HCT116 (cell line): ENCODE data around the gene YWHAG. TPM values are rescaled to one million over a fixed set of nuclear protein-coding genes. Genes with fewer than 3 reads are reported as not detected.
"Not testable (repeated sequence)": the region's sequence is repeated elsewhere in the genome, so short reads cannot be mapped to it uniquely, and the experiment has no call there.

ENCODE experiments used
- ATAC-seq: fragments of 200-7000 bp; cut with Tn5 transposase; 2 replicates; pipeline ENCODE4 v1.9.1; 2020; ENCODE audit warnings: mild to moderate bottlenecking, moderate library complexity
- BruUV-seq: library from RNA; stranded (reverse); fragments of 400-500 nt; replicated peaks from 2 replicates; lab custom pipeline; 2021; lab: Mats Ljungman, UMichigan
- CTCF ChIA-PET: fragments of 300-600 bp; sonication (Branson Sonifier 250); formaldehyde crosslinking; loops from one replicate; lab custom pipeline; 2021; ENCODE audit warnings: antibody characterized with exemption; lab: Charles Lee
- POLR2A ChIA-PET: fragments of 300-600, 350-600 bp; sonication (Branson Sonifier 250); formaldehyde crosslinking; loops from one replicate; lab custom pipeline; 2021; ENCODE audit warnings: antibody characterized with exemption; lab: Charles Lee
- RAD21 ChIA-PET, 2 experiments: fragments of 300-600 bp; sonication (Branson Sonifier 250); formaldehyde crosslinking; loops; one replicate each; lab custom pipeline; 2023; ENCODE audit warnings: low total read pairs in 2 of 2; ENCODE audit not compliant: uncharacterized antibody in 2 of 2, unreplicated experiment in 2 of 2, low non-redundant PET in 1 of 2; lab: Charles Lee
- DNase-seq: peaks from one replicate; pipeline ENCODE4 v3.0.0-alpha.2; 2010; ENCODE audit warnings: low read depth, low spot score
- H2AFZ ChIP-seq: fragments of 200-600 bp; shearing (Covaris generic), sonication (generic); 2 replicates; pipeline ENCODE4 v1.6.1; 2017; ENCODE audit warnings: low read depth, mixed run types, mixed read lengths, antibody characterized with exemption, low read length; ENCODE audit not compliant: poor library complexity, severe bottlenecking
- H3K27ac ChIP-seq: 2 replicates; pipeline ENCODE4 v1.5.1; 2012; ENCODE audit warnings: low read depth, low read length
- H3K27me3 ChIP-seq: fragments of 200-600 bp; sonication (generic); 2 replicates; pipeline ENCODE4 v1.6.1; 2016; ENCODE audit warnings: mixed run types, low read length, mixed read lengths; ENCODE audit not compliant: insufficient read depth
- H3K36me3 ChIP-seq, 2 experiments: fragments of 200-500 bp in 1 of 2; fragments of 200-600 bp in 1 of 2; sonication (Bioruptor generic) in 1 of 2; sonication (generic) in 1 of 2; 2 replicates each; pipeline versions ENCODE4 v1.5.1 to v1.6.1; 2014 to 2016; ENCODE audit warnings: low read length in 2 of 2, inconsistent platforms in 1 of 2, mixed read lengths in 1 of 2, mixed run types in 1 of 2; ENCODE audit not compliant: insufficient read depth in 2 of 2, control insufficient read depth in 1 of 2
- H3K4me1 ChIP-seq, 2 experiments: fragments of 200-600 bp in 1 of 2; sonication (generic) in 1 of 2; 2 replicates each; pipeline versions ENCODE4 v1.5.1 to v1.6.1; 2012 to 2017; ENCODE audit warnings: low read length in 2 of 2, inconsistent platforms in 1 of 2, mild to moderate bottlenecking in 1 of 2, mixed read lengths in 1 of 2, mixed run types in 1 of 2, moderate library complexity in 1 of 2; ENCODE audit not compliant: insufficient read depth in 2 of 2, control insufficient read depth in 1 of 2
- H3K4me2 ChIP-seq: fragments of 200-600 bp; sonication (generic); 2 replicates; pipeline ENCODE4 v1.6.1; 2017; ENCODE audit warnings: mixed run types, low read length, mixed read lengths
- H3K4me3 ChIP-seq, 2 experiments: fragments of 200-600 bp in 1 of 2; sonication (generic) in 1 of 2; replicated peaks in 1 of 2; 2 replicates each; pipeline ENCODE4 v1.5.1; 2011 to 2016; ENCODE audit warnings: low read length in 2 of 2, control low read depth in 1 of 2, low read depth in 1 of 2, mild to moderate bottlenecking in 1 of 2, mixed read lengths in 1 of 2, mixed run types in 1 of 2
- H3K79me2 ChIP-seq: fragments of 200-600 bp; sonication (generic); 2 replicates; pipeline ENCODE4 v1.6.1; 2017; ENCODE audit warnings: mild to moderate bottlenecking, mixed run types, low read length, moderate library complexity, mixed read lengths; ENCODE audit not compliant: insufficient read depth
- H3K9ac ChIP-seq: fragments of 200-600 bp; sonication (generic); 2 replicates; pipeline ENCODE4 v1.6.1; 2016; ENCODE audit warnings: low read length, mixed read lengths
- H3K9me2 ChIP-seq: fragments of 200-600 bp; sonication (generic), shearing (Covaris generic); 2 replicates; pipeline ENCODE4 v1.6.1; 2017; ENCODE audit warnings: mixed run types, mild to moderate bottlenecking, moderate library complexity; ENCODE audit not compliant: insufficient read depth
- H3K9me3 ChIP-seq, 2 experiments: fragments of 200-500 bp in 1 of 2; fragments of 200-600 bp in 1 of 2; sonication (Bioruptor generic) in 1 of 2; sonication (generic) in 1 of 2; 2 replicates each; pipeline ENCODE4 v1.6.1; 2014 to 2017; ENCODE audit warnings: low read length in 2 of 2, mixed read lengths in 2 of 2, inconsistent platforms in 1 of 2, low read depth in 1 of 2, mild to moderate bottlenecking in 1 of 2, mixed run types in 1 of 2, moderate library complexity in 1 of 2; ENCODE audit not compliant: control insufficient read depth in 1 of 2, insufficient read depth in 1 of 2
- H4K20me1 ChIP-seq: fragments of 200-600 bp; sonication (generic), shearing (Covaris generic); 2 replicates; pipeline ENCODE4 v1.6.1; 2017; ENCODE audit warnings: mixed run types, mild to moderate bottlenecking, moderate library complexity; ENCODE audit not compliant: insufficient read depth
- CEBPB ChIP-seq: IDR thresholded peaks from 2 replicates; pipeline ENCODE4 v1.6.1; 2012; ENCODE audit warnings: low read depth
- EGR1 ChIP-seq: IDR thresholded peaks from 2 replicates; pipeline ENCODE4 v1.6.1; 2012; ENCODE audit warnings: low read depth
- ELF1 ChIP-seq: IDR thresholded peaks from 2 replicates; pipeline ENCODE4 v1.6.1; 2012; ENCODE audit warnings: low read depth, borderline replicate concordance
- EZH2 ChIP-seq: fragments of 200-600 bp; sonication (generic); IDR thresholded peaks from 2 replicates; pipeline ENCODE4 v1.6.1; 2017; ENCODE audit warnings: antibody characterized with exemption, mixed run types
- FOSL1 ChIP-seq: IDR thresholded peaks from 2 replicates; pipeline ENCODE4 v1.6.1; 2012; ENCODE audit warnings: low read depth
- JUND ChIP-seq: IDR thresholded peaks from 2 replicates; pipeline ENCODE4 v1.6.1; 2012
- POLR2A ChIP-seq: IDR thresholded peaks from 2 replicates; pipeline ENCODE4 v1.7.0; 2011; ENCODE audit warnings: borderline replicate concordance; ENCODE audit not compliant: insufficient read depth, insufficient read length; ENCODE audit errors: extremely low read depth
- RAD21 ChIP-seq: IDR thresholded peaks from 2 replicates; pipeline ENCODE4 v1.6.1; 2012; ENCODE audit warnings: low read depth, mild to moderate bottlenecking
- SP1 ChIP-seq: IDR thresholded peaks from 2 replicates; pipeline ENCODE4 v1.6.1; 2012; ENCODE audit warnings: low read depth
- SRF ChIP-seq: IDR thresholded peaks from 2 replicates; pipeline ENCODE4 v1.6.1; 2012; ENCODE audit warnings: low read depth
- TCF7L2 ChIP-seq: IDR thresholded peaks from 2 replicates; pipeline ENCODE4 v1.7.0; 2011; ENCODE audit warnings: borderline replicate concordance, inconsistent platforms; ENCODE audit not compliant: insufficient read depth, insufficient read length; ENCODE audit errors: extremely low read depth
- YY1 ChIP-seq: IDR thresholded peaks from 2 replicates; pipeline ENCODE4 v1.6.1; 2011; ENCODE audit warnings: low read length, low read depth, moderate library complexity, mild to moderate bottlenecking; ENCODE audit not compliant: insufficient replicate concordance; ENCODE audit errors: extremely low read depth
- ZFX ChIP-seq: fragments of 450-650 bp; IDR thresholded peaks from 2 replicates; pipeline ENCODE4 v1.6.1; 2017
- ZNF274 ChIP-seq: fragments of 200-500 bp; sonication (Bioruptor generic); IDR thresholded peaks from 2 replicates; pipeline ENCODE4 v1.6.1; 2014; ENCODE audit warnings: mild to moderate bottlenecking, low read depth, low read length, inconsistent platforms
- intact Hi-C: fragments of 100-400 bp; cut with micrococcal nuclease; formaldehyde crosslinking; loops from 2 replicates; pipeline ENCODE4 v1.10.0; 2022
- total RNA-seq: library from RNA; stranded (reverse); gene quantifications from one replicate; pipeline ENCODE4 v1.2.1, GENCODE V29; 2021; ENCODE audit not compliant: unreplicated experiment
- TF ChIP-seq, protein P1 (sequence below), 3 experiments: fragments of 200-600 bp in 1 of 3; sonication (generic) in 1 of 3; IDR thresholded peaks in 2 of 3; conservative IDR thresholded peaks in 1 of 3; 2 replicates each; pipeline ENCODE4 v1.5.1; 2012 to 2017; ENCODE audit warnings: low read depth in 2 of 3, low read length in 2 of 3, antibody characterized with exemption in 1 of 3, borderline replicate concordance in 1 of 3, control low read depth in 1 of 3, mild to moderate bottlenecking in 1 of 3, mixed read lengths in 1 of 3, mixed run types in 1 of 3, moderate library complexity in 1 of 3; ENCODE audit not compliant: insufficient read depth in 1 of 3
- TF ChIP-seq, protein P2 (sequence below): IDR thresholded peaks from 2 replicates; pipeline ENCODE4 v1.6.1; 2012; ENCODE audit warnings: low read depth

The YWHAG gene
- total RNA-seq, 1 experiment from 2014 or later = 170 TPM

DNA sequence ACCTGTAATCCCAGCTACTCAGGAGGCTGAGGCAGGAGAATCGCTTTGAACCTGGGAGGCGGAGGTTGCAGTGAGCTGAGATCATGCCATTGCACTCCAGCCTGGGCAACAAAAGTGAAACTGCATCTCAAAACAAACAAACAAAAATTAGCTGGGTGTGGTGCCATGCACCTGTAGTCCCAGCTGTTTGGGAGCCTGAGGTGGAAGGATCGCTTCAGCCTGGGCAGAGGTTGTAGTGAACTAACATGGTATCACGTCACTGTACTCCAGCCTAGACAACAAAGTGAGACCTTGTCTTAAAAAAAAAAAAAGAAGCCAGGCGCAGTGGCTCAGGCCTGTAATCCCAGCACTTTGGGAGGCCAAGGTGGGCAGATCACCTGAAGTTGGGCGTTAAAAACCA is 29.0 kb upstream of the YWHAG start:
- H3K27ac ChIP-seq, H3K36me3 ChIP-seq, intact Hi-C loops, BruUV-seq, ATAC-seq, H3K79me2 ChIP-seq, H3K9ac ChIP-seq, H3K27me3 ChIP-seq, H2AFZ ChIP-seq, H4K20me1 ChIP-seq, CTCF ChIA-PET, RAD21 ChIA-PET, H3K9me2 ChIP-seq, H3K4me2 ChIP-seq, DNase-seq, H3K9me3 ChIP-seq, H3K4me3 ChIP-seq: not testable (repeated sequence)
- H3K4me1 ChIP-seq = peaks cover 13 to 48% of the 10 kb centered on the region in 2 experiments
- POLR2A ChIA-PET = interaction anchor here (1.4 kb wide), 1 partner anchor 28 kb away, joined by 4 read pairs; the partner anchor contains the start of gene YWHAG

DNA sequence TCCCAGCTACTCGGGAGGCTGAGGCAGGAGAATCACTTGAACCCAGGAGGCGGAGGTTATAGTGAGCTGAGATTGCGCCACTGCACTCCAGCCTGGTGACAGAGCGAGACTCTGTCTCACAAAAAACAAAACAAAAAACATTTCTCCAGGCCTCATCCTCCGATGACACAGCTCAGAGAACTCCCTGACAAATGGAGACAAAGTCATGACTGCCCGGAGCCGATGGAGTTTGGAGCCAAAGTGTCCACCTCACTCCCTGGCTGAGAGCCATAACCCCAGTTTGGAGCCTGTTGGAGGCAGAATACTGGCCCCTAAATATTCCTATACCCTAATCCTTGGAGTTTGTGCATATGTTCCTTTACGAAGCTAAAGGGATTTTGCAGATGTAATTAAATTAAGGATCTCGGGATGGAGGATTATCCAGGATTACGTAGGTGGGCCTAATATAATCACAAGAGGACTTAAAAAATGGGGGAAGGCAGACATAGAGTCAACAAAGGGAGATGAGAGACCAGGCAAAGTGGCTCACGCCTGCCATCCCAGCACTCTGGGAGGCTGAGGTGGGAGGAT is 28.0 kb upstream of the YWHAG start:
- no peak for TF ChIP-seq FOSL1
- no peak for TF ChIP-seq RAD21
- TF ChIP-seq, protein P1, sequence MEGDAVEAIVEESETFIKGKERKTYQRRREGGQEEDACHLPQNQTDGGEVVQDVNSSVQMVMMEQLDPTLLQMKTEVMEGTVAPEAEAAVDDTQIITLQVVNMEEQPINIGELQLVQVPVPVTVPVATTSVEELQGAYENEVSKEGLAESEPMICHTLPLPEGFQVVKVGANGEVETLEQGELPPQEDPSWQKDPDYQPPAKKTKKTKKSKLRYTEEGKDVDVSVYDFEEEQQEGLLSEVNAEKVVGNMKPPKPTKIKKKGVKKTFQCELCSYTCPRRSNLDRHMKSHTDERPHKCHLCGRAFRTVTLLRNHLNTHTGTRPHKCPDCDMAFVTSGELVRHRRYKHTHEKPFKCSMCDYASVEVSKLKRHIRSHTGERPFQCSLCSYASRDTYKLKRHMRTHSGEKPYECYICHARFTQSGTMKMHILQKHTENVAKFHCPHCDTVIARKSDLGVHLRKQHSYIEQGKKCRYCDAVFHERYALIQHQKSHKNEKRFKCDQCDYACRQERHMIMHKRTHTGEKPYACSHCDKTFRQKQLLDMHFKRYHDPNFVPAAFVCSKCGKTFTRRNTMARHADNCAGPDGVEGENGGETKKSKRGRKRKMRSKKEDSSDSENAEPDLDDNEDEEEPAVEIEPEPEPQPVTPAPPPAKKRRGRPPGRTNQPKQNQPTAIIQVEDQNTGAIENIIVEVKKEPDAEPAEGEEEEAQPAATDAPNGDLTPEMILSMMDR (IDR thresholded peaks at IDR 0.05 in 2 of 3, conservative IDR thresholded peaks at IDR 0.05 in 1 of 3; ENCODE audit: borderline replicate concordance in 1 of 3, insufficient read depth in 1 of 3, low read depth in 2 of 3, low read length in 2 of 3) = no peak
- no peak for TF ChIP-seq TCF7L2
- TF ChIP-seq POLR2A = no peak
- no peak for TF ChIP-seq SRF
- no peak for TF ChIP-seq CEBPB
- TF ChIP-seq ZFX = no peak
- no peak for TF ChIP-seq YY1
- no peak for TF ChIP-seq JUND
- TF ChIP-seq EZH2 = no peak
- no peak for TF ChIP-seq ELF1
- no peak for TF ChIP-seq ZNF274
- no peak for TF ChIP-seq EGR1
- TF ChIP-seq, protein P2, sequence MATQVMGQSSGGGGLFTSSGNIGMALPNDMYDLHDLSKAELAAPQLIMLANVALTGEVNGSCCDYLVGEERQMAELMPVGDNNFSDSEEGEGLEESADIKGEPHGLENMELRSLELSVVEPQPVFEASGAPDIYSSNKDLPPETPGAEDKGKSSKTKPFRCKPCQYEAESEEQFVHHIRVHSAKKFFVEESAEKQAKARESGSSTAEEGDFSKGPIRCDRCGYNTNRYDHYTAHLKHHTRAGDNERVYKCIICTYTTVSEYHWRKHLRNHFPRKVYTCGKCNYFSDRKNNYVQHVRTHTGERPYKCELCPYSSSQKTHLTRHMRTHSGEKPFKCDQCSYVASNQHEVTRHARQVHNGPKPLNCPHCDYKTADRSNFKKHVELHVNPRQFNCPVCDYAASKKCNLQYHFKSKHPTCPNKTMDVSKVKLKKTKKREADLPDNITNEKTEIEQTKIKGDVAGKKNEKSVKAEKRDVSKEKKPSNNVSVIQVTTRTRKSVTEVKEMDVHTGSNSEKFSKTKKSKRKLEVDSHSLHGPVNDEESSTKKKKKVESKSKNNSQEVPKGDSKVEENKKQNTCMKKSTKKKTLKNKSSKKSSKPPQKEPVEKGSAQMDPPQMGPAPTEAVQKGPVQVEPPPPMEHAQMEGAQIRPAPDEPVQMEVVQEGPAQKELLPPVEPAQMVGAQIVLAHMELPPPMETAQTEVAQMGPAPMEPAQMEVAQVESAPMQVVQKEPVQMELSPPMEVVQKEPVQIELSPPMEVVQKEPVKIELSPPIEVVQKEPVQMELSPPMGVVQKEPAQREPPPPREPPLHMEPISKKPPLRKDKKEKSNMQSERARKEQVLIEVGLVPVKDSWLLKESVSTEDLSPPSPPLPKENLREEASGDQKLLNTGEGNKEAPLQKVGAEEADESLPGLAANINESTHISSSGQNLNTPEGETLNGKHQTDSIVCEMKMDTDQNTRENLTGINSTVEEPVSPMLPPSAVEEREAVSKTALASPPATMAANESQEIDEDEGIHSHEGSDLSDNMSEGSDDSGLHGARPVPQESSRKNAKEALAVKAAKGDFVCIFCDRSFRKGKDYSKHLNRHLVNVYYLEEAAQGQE = no peak
- no peak for TF ChIP-seq SP1
- Histone ChIP-seq H3K9ac (no peak overlapping the region), H4K20me1 (no peaks in the 10 kb centered on the region), H3K79me2 (no peaks in the 10 kb centered on the region), H3K36me3 (no peaks in the 10 kb centered on the region), H3K4me3 (no peak overlapping the region), H3K9me3 (no peaks in the 10 kb centered on the region), H3K4me2 (no peak overlapping the region), H3K9me2 (no peaks in the 10 kb centered on the region), H3K27me3 (no peaks in the 10 kb centered on the region), H3K27ac (no peak overlapping the region), H3K4me1 (peaks cover 8 to 39% of the 10 kb centered on the region in 2 experiments; a peak in 3 of 4 replicates), H2AFZ (no peak overlapping the region)
- CTCF ChIA-PET = no interaction called here
- intact Hi-C loops = no loop called here
- RAD21 ChIA-PET = interaction anchor here in 1 of 2 experiments (0.6 kb wide), 1 partner anchor 27 kb away, joined by 4 read pairs; no protein-coding TSS in a partner anchor
- BruUV-seq = no TSS peak
- DNase-seq (no peak), ATAC-seq (no peak)
- POLR2A ChIA-PET = no interaction called here
